Right ventricle myocardium inferior (tissue), 1 donor: ENCODE measurements around the gene ADCY6. TPM values are rescaled to one million over a fixed set of nuclear protein-coding genes. Genes with fewer than 3 reads are reported as not detected.

Source experiments
- ATAC-seq: fragments of 200-7000 bp; cut with Tn5 transposase; one replicate; pipeline ENCODE4 v1.9.1; 2020; ENCODE audit warnings: mild to moderate bottlenecking, moderate library complexity
- DNase-seq: peaks from one replicate; pipeline ENCODE4 v3.0.0; 2021; ENCODE audit errors: missing footprints
- intact Hi-C: fragments of 100-400 bp; cut with DNase I; formaldehyde crosslinking; loops from one replicate; pipeline ENCODE4 v1.11.0; 2022
- microRNA-seq: library from miRNA; unstranded; fragments of <30 nt; microRNA quantifications from one replicate; pipeline ENCODE4 v1.2.0, GENCODE V29; 2020
- total RNA-seq: library from RNA; stranded (reverse); fragmentation: NEBNext Ultra II Directional; extraction: Animal tissue kit (Norgen Biotek cat#: 25700); gene quantifications from one replicate; pipeline ENCODE4 v1.2.1, GENCODE V29; 2021
- donor health status: DM: no; HTN: yes; CAD: no; lungs with severe emphysema.

The ADCY6 gene
- total RNA-seq, 1 donor from 2014 or later: 55.6 TPM

GRCh38 chr12:48717252-48717695, 71.6 kb downstream of the ADCY6 start:
- intact Hi-C loops: loop anchor here (2.0 kb wide), 1 partner anchor 34 kb away; the partner anchor contains the start of gene KANSL2
- ATAC-seq (no peak), DNase-seq (no peak)

GRCh38 chr12:48716493-48717251, 72.2 kb downstream of the ADCY6 start, which contains the start of gene CCNT1:
Gene CCNT1, minus strand, starts transcription at chr12:48716707. Its CDS starts 32 bp downstream, at chr12:48716675.
- intact Hi-C loops: loop anchor here (2.0 kb wide), 1 partner anchor 34 kb away; the partner anchor contains the start of gene KANSL2
- ATAC-seq: peak; percentile 99
- peak; percentile 99 for DNase-seq

Small RNA genes lying within 50 kb of the gene (microRNA-seq; reads per million reads assigned to microRNA genes)
- not detected for gene MIR4701

Other genes starting within 250 kb of the ADCY6 start
- gene LALBA, start 219.0 kb downstream of the ADCY6 start, total RNA-seq: not detected
- 19.7 TPM for gene KANSL2, start 106.9 kb downstream of the ADCY6 start, total RNA-seq
- gene CCNT1, start 72.4 kb downstream of the ADCY6 start, total RNA-seq: 17.0 TPM
- gene CACNB3, start 29.4 kb upstream of the ADCY6 start, total RNA-seq: 6.0 TPM
- 37.2 TPM for gene DDX23, start 63.1 kb upstream of the ADCY6 start, total RNA-seq
- gene RND1, start 76.8 kb upstream of the ADCY6 start, total RNA-seq: 0.41 TPM
- 3.7 TPM for gene FKBP11, start 136.4 kb upstream of the ADCY6 start, total RNA-seq
- gene ARF3, start 168.4 kb upstream of the ADCY6 start, total RNA-seq: 49.6 TPM
- 0.43 TPM for gene WNT10B, start 182.6 kb upstream of the ADCY6 start, total RNA-seq
- not detected for gene WNT1, start 189.2 kb upstream of the ADCY6 start, total RNA-seq
- gene DDN, start 210.3 kb upstream of the ADCY6 start, total RNA-seq: 0.49 TPM
- gene PRKAG1, start 229.7 kb upstream of the ADCY6 start, total RNA-seq: 93.8 TPM